Stimulated activated naive CD8-positive, alpha-beta T cell treated with anti-CD3 and anti-CD28 coated beads, Interleukin-15, Interleukin-2, amounts not matched to agents 100 ng/mL and 50 ng/mL, for 24 hours (primary cell): ENCODE measurements around the gene MOK.

Experiments
- H3K27ac Mint-ChIP-seq: one replicate; pipeline ENCODE4 v1.8.0; 2021; ENCODE audit warnings: mild to moderate bottlenecking, mixed read lengths
- H3K27me3 Mint-ChIP-seq: one replicate; pipeline ENCODE4 v1.8.0; 2021; ENCODE audit warnings: mixed read lengths
- H3K36me3 Mint-ChIP-seq: one replicate; pipeline ENCODE4 v1.8.0; 2021; ENCODE audit warnings: low read depth, mixed read lengths
- H3K4me1 Mint-ChIP-seq: one replicate; pipeline ENCODE4 v1.8.0; 2021; ENCODE audit warnings: low read depth, mixed read lengths
- H3K4me3 Mint-ChIP-seq: one replicate; pipeline ENCODE4 v1.8.0; 2021; ENCODE audit warnings: mild to moderate bottlenecking, mixed read lengths
- H3K9me3 Mint-ChIP-seq: one replicate; pipeline ENCODE4 v1.8.0; 2021; ENCODE audit warnings: mixed read lengths

Gene MOK

DNA sequence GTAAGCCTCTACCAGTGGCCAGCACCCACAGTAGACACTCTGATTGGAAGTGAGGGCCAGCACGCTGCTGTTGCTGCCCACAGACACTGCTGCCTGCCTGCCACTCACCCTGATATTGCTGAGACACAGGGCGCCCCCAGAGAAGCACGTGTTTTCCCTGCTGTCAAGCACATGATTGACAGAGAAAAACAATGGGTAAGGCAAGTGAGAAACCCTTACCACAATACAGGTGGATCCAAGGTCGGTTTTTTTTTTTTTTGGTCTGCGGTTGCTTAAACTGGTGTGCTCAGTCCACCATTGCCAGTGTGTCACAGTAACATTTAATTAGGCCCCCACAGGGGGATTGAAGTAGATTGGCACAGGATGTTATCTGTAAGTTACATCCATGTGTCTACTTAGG is 99.4 kb downstream of the MOK start:
- H3K36me3 Mint-ChIP-seq = peaks cover 31% of the 10 kb centered on the region
- H3K4me1 Mint-ChIP-seq = peaks cover 26% of the 10 kb centered on the region
- H3K27me3 Mint-ChIP-seq = no peaks in the 10 kb centered on the region
- no peak overlapping the region for H3K27ac Mint-ChIP-seq
- no peaks in the 10 kb centered on the region for H3K9me3 Mint-ChIP-seq
- H3K4me3 Mint-ChIP-seq = no peak overlapping the region

DNA sequence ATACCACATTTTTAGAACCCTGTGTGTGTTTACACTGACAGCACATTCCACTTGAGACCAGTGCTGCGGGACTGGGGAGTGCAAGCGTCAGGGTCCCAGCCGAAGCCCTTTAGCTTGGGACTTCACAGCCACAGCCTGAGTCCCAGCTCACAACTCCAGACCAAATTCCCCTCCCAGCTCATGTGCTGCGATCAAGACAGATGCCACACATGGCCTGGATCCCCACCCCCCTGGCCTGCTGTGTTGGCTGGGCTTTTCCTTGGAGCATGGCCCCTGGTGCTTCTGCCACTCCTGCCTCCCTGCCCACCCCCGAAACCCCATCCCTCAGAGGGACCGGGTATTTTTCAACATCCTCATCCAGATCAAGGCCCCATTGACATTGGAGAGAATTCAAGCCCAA is 101.6 kb downstream of the MOK start:
- no peaks in the 10 kb centered on the region for H3K9me3 Mint-ChIP-seq
- peaks cover 37% of the 10 kb centered on the region for H3K36me3 Mint-ChIP-seq
- peak overlapping the region; percentile 31 for H3K27ac Mint-ChIP-seq
- no peaks in the 10 kb centered on the region for H3K27me3 Mint-ChIP-seq
- H3K4me3 Mint-ChIP-seq = no peak overlapping the region
- H3K4me1 Mint-ChIP-seq = peaks cover 48% of the 10 kb centered on the region

DNA sequence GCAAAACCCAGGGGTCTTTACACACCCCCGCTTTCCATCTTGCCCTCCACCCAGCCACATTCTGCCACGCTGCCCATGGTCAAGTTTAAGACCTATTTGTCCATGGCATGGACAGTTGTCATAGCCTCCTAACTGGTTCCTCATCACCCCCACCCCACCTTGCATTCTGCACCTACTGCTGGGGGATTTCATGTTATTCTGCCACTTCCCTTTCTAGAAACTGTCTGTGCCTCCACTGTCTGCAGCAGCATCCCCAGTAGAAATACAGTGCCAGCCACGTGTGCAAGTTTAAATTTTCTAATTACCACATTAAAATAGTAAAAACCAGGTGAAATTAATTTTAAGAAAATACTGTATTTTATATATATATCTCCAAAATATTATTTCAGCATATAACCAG is 102.0 kb downstream of the MOK start:
- no peak overlapping the region for H3K4me3 Mint-ChIP-seq
- H3K36me3 Mint-ChIP-seq = peaks cover 38% of the 10 kb centered on the region
- no peaks in the 10 kb centered on the region for H3K27me3 Mint-ChIP-seq
- H3K9me3 Mint-ChIP-seq = no peaks in the 10 kb centered on the region
- H3K4me1 Mint-ChIP-seq = peaks cover 49% of the 10 kb centered on the region
- H3K27ac Mint-ChIP-seq = no peak overlapping the region

- H3K27ac Mint-ChIP-seq = peak overlapping the region; percentile 40
- no peaks in the 10 kb centered on the region for H3K9me3 Mint-ChIP-seq
- no peak overlapping the region for H3K4me3 Mint-ChIP-seq
- no peaks in the 10 kb centered on the region for H3K27me3 Mint-ChIP-seq
- peaks cover 60% of the 10 kb centered on the region for H3K4me1 Mint-ChIP-seq
- peaks cover 41% of the 10 kb centered on the region for H3K36me3 Mint-ChIP-seq
Measured at GRCh38 chr14:102201776-102202175, 103.2 kb downstream of the MOK start.

- Mint-ChIP-seq H3K27ac (peak overlapping the region; percentile 40), H3K4me1 (peaks cover 65% of the 10 kb centered on the region), H3K9me3 (no peaks in the 10 kb centered on the region), H3K36me3 (peaks cover 45% of the 10 kb centered on the region), H3K27me3 (no peaks in the 10 kb centered on the region), H3K4me3 (peak overlapping the region; percentile 5)
Measured at GRCh38 chr14:102201353-102201738, 103.6 kb downstream of the MOK start.

GRCh38 chr14:102200690-102201352 is 104.1 kb downstream of the MOK start:
- peaks cover 50% of the 10 kb centered on the region for H3K36me3 Mint-ChIP-seq
- H3K4me3 Mint-ChIP-seq = peak overlapping the region; percentile 5
- peaks cover 70% of the 10 kb centered on the region for H3K4me1 Mint-ChIP-seq
- H3K9me3 Mint-ChIP-seq = no peaks in the 10 kb centered on the region
- no peaks in the 10 kb centered on the region for H3K27me3 Mint-ChIP-seq
- peak overlapping the region; percentile 40 for H3K27ac Mint-ChIP-seq

- Mint-ChIP-seq H3K4me3 (peak overlapping the region; percentile 32), H3K27me3 (no peaks in the 10 kb centered on the region), H3K9me3 (no peaks in the 10 kb centered on the region), H3K27ac (peak overlapping the region; percentile 77), H3K4me1 (peaks cover 84% of the 10 kb centered on the region), H3K36me3 (peaks cover 53% of the 10 kb centered on the region)
Measured at GRCh38 chr14:102197317-102197853, 107.6 kb downstream of the MOK start.

DNA sequence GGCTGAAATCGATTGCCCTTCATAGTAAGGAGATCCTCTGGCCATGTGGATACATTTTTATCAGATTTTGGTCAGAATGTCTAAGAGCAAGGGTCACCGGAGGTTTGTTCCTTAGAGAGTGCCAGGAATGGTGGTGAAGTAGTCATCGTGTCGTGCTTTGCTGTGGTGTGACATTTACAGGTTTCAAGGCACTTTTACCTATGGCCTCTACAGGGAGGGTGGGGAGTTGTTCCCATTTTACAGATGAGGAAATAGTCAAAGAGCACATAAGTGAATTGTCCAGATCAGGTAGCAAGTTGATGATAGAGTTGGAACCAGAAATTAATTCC is 108.1 kb downstream of the MOK start:
- Mint-ChIP-seq H3K36me3 (peaks cover 53% of the 10 kb centered on the region), H3K4me1 (peaks cover 80% of the 10 kb centered on the region), H3K4me3 (peak overlapping the region; percentile 32), H3K27ac (peak overlapping the region; percentile 77), H3K9me3 (no peaks in the 10 kb centered on the region), H3K27me3 (no peaks in the 10 kb centered on the region)

- H3K36me3 Mint-ChIP-seq = peaks cover 53% of the 10 kb centered on the region
- peaks cover 77% of the 10 kb centered on the region for H3K4me1 Mint-ChIP-seq
- no peaks in the 10 kb centered on the region for H3K27me3 Mint-ChIP-seq
- no peak overlapping the region for H3K4me3 Mint-ChIP-seq
- no peaks in the 10 kb centered on the region for H3K9me3 Mint-ChIP-seq
- H3K27ac Mint-ChIP-seq = peak overlapping the region; percentile 77
Measured at GRCh38 chr14:102196039-102196901, 108.7 kb downstream of the MOK start.

DNA sequence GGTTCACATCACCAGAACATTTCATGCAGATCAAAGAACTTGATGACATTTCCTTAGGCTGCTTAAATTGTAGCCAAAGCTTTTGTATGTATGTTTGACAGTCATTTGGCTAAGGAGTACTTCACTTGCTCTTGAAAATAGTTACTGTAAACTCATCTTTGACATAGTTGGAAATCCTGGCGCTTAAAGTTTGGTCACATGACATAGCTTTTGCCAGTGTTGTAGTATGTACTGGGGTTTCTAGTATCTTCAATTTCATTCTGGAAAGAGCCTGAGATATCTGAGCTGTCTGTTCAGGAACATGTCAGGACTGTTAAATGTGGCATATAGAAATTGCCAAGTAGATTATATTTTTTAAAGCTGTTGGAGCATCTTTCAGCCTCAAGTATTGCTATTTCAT is 109.5 kb downstream of the MOK start:
- Mint-ChIP-seq H3K4me3 (no peak overlapping the region), H3K9me3 (no peaks in the 10 kb centered on the region), H3K27me3 (no peaks in the 10 kb centered on the region), H3K36me3 (peaks cover 53% of the 10 kb centered on the region), H3K4me1 (peaks cover 75% of the 10 kb centered on the region), H3K27ac (no peak overlapping the region)

- Mint-ChIP-seq H3K4me1 (peaks cover 73% of the 10 kb centered on the region), H3K4me3 (no peak overlapping the region), H3K36me3 (peaks cover 48% of the 10 kb centered on the region), H3K9me3 (no peaks in the 10 kb centered on the region), H3K27ac (no peak overlapping the region), H3K27me3 (no peaks in the 10 kb centered on the region)
Measured at GRCh38 chr14:102194856-102195255, 110.1 kb downstream of the MOK start.

DNA sequence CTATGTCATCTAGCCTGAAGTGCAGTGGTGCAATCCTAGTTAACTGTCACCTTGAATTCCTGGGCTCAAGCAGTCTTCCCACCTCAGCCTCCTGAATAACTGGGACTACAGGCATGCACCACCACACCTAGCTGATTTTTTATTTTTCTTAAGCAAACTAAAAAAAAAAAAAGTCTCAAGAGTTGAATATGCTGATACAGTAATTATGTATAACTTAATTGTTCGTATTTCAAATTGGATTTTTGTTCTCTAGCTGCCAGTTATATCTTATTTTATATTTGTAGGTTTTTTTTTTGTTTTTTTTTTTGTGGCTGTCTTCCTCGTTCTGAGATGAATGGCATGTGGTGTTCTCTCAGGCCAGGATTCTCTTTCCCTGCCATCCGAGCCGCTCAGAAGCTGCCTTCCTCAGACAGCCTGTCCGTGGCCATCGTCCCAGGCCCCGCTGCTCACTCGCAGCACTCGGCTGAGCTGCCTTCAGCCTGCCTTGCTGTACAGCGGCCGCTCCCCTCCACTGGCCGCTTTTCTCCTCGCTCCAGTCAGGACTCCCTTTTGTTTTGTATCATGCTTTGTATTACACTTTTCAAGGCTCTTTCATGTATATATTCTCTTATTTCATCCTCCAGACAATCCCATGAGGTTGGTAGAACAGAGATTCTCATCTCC is 112.0 kb downstream of the MOK start:
- peaks cover 58% of the 10 kb centered on the region for H3K4me1 Mint-ChIP-seq
- H3K27me3 Mint-ChIP-seq = no peaks in the 10 kb centered on the region
- no peak overlapping the region for H3K27ac Mint-ChIP-seq

GRCh38 chr14:102189874-102190273 is 115.1 kb downstream of the MOK start:
- Mint-ChIP-seq H3K27me3 (no peaks in the 10 kb centered on the region), H3K36me3 (peaks cover 1% of the 10 kb centered on the region), H3K27ac (no peak overlapping the region), H3K9me3 (no peaks in the 10 kb centered on the region), H3K4me1 (peaks cover 56% of the 10 kb centered on the region), H3K4me3 (no peak overlapping the region)

More for the DNA sequence above, 112.0 kb downstream of the MOK start:
- no peaks in the 10 kb centered on the region for H3K9me3 Mint-ChIP-seq
- no peak overlapping the region for H3K4me3 Mint-ChIP-seq
- H3K36me3 Mint-ChIP-seq = peaks cover 32% of the 10 kb centered on the region

GRCh38 chr14:102188187-102188586 is 116.8 kb downstream of the MOK start:
- peaks cover 60% of the 10 kb centered on the region for H3K4me1 Mint-ChIP-seq
- H3K36me3 Mint-ChIP-seq = no peaks in the 10 kb centered on the region
- no peaks in the 10 kb centered on the region for H3K9me3 Mint-ChIP-seq
- H3K27ac Mint-ChIP-seq = no peak overlapping the region
- no peaks in the 10 kb centered on the region for H3K27me3 Mint-ChIP-seq
- H3K4me3 Mint-ChIP-seq = no peak overlapping the region

DNA sequence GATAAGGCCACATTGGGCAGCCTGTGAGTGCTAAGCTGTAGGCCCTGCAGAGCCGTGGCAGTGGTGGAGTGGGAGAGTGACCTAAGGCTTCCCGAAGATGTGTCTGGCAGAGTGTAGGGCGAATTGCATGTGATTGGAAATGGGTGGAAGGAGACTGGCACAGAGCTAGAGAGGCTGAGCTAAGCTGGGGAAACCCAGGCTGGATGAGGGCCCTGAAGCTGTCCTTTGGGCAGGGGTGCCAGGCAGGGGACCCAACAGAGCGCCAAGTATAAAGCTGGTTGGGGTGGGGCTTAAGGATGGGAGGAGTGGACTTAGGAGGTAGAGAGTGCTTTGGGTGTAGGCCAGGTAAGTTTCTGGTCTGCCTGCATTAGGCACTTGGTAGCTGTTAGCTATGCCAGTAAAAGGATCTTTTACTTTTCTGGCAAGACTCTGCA is 117.4 kb downstream of the MOK start:
- Mint-ChIP-seq H3K27ac (peak overlapping the region; percentile 21), H3K4me3 (no peak overlapping the region), H3K36me3 (no peaks in the 10 kb centered on the region), H3K27me3 (no peaks in the 10 kb centered on the region), H3K9me3 (no peaks in the 10 kb centered on the region), H3K4me1 (peaks cover 64% of the 10 kb centered on the region)
